ENCODE data around the gene EDEM1.
"Not testable (repeated sequence)": the region's sequence is repeated elsewhere in the genome, so short reads cannot be mapped to it uniquely, and the experiment has no call there.

Gene EDEM1

GRCh38 chr3:5179036-5179435 is 8.5 kb upstream of the EDEM1 start:
- not testable (repeated sequence) for DNase-seq

GRCh38 chr3:5181469-5182141 is 5.9 kb upstream of the EDEM1 start:
- no peak for DNase-seq

GRCh38 chr3:5183714-5184113 is 3.8 kb upstream of the EDEM1 start:
- DNase-seq: not testable (repeated sequence)

GRCh38 chr3:5184499-5184898 is 3.0 kb upstream of the EDEM1 start:
- no peak for DNase-seq

GRCh38 chr3:5185093-5185673 is 2.3 kb upstream of the EDEM1 start:
- no peak for DNase-seq

- DNase-seq: no peak
These were observed 1.2 kb upstream of the EDEM1 start for GRCh38 chr3:5186089-5186857.

GRCh38 chr3:5186858-5187155 is 700 bp upstream of the EDEM1 start:
- no peak for DNase-seq

- DNase-seq: peak; percentile 16 to 63 (median 33)
These were observed 462 bp downstream of the EDEM1 start for GRCh38 chr3:5187920-5188418.

- peak; percentile 10 to 67 (median 38) for DNase-seq
These were observed 1.1 kb downstream of the EDEM1 start for GRCh38 chr3:5188419-5189221.

- peak in 1 of 5 donors; percentile 47 for DNase-seq
These were observed 2.8 kb downstream of the EDEM1 start for GRCh38 chr3:5190147-5190791.

GRCh38 chr3:5191555-5192304 is 4.2 kb downstream of the EDEM1 start:
- DNase-seq: no peak

GRCh38 chr3:5192571-5193365 is 5.3 kb downstream of the EDEM1 start:
- DNase-seq: peak in 1 of 5 donors; percentile 30

GRCh38 chr3:5194341-5194740 is 6.8 kb downstream of the EDEM1 start:
- peak in 1 of 5 donors; percentile 36 for DNase-seq

- DNase-seq: peak in 4 of 5 donors; percentile 32 to 84 (median 43)
These were observed 7.4 kb downstream of the EDEM1 start for GRCh38 chr3:5194801-5195509.

- peak in 1 of 5 donors; percentile 68 for DNase-seq
These were observed 8.1 kb downstream of the EDEM1 start for GRCh38 chr3:5195605-5196004.

GRCh38 chr3:5197022-5197421 is 9.5 kb downstream of the EDEM1 start:
- no peak for DNase-seq

- peak in 4 of 5 donors; percentile 26 to 91 (median 34) for DNase-seq
These were observed 10.2 kb downstream of the EDEM1 start for GRCh38 chr3:5197470-5198312.

- DNase-seq: no peak
These were observed 10.8 kb downstream of the EDEM1 start for GRCh38 chr3:5198313-5198677.
